ENCODE measurements around the gene ARID4B.
"Not testable (repeated sequence)": the region's sequence is repeated elsewhere in the genome, so short reads cannot be mapped to it uniquely, and the experiment has no call there.

ARID4B gene

DNA sequence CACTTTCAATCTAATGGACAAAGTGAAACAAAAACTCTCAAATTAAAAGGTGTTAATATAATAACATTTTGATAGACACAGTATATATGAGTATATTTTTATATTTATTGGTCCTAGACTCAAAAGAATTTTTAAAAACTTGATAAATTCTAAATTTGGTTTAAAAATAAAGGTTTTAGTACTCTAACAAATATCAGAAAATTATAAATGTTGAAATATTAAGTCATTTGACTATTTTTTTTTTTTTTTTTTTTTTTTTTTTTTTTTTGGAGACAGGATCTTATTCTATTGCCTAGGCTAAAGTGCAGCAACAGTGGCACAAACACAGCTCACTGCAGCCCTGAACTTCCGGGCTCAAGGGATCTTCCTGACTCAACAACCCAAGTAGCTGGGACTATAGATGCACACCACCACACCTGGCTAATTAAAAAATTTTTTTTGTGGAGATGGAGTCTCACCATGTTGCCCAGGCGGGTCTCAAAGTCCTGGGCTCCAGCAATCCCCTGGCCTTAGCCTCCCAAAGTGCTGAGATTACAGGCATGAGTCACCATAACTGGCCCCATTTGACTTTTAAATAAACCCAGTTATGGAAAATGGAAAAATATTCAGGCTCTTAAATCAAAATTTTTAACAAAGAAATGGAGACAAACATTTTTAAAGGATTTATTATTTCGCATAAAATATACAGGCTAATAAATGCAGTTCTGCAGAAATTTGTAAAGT is 106.2 kb downstream of the ARID4B start:
- no peak for DNase-seq

DNA sequence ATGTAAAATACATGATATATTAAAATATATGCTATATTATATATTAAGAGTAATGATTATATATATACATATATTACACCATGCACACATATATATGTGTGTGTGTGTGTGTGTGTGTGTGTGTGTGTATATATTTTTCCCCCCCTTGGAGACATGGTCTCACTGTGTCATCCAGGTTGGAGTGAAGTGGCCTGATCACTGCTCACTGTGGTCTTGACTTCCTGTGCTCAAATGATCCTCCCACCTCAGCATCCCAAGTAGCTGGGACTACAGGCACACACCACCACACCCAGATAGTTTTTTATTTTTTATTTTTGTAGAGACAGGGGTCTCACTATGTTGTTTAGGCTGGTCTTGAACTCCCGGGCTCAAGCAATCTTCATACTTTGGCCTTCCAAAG is 112.5 kb downstream of the ARID4B start:
- no peak for DNase-seq

DNA sequence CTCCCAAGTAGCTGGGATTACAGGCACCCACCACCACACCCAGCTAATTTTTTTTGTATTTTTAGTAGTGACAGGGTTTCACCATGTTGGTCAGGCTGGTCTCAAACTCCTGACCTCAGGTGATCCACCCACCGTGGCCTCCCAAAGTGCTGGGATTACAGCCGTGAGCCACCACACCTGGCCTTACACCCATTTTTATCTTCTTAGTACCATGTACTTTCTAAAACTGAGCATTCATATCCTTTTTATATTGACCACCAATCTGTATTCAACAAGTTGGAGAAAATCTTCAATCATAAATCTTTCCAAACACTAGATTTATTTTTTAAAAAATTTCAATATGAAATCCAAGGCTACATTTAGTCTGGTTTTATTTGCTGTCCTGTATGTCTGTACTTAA is 113.0 kb downstream of the ARID4B start:
- not testable (repeated sequence) for DNase-seq

DNA sequence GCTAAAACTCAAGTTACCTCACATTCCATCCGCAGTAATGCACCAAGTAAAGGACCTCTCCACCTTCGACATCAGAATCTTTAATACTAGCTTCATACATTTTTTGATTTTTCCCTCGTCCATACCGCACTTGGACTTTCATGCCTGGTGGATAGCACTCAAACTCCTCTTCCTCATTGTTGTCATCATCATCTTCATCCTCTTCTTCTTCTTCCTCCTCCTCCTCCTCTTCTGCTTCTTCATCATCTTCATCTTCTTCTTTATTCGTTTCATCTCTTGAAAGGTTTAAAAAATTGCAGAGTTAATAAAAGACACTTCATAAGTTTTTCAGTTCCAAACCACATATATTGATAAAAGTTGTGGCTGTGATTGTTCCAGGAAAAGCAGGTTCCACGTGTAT is 114.2 kb downstream of the ARID4B start:
- DNase-seq, result no peak

DNA sequence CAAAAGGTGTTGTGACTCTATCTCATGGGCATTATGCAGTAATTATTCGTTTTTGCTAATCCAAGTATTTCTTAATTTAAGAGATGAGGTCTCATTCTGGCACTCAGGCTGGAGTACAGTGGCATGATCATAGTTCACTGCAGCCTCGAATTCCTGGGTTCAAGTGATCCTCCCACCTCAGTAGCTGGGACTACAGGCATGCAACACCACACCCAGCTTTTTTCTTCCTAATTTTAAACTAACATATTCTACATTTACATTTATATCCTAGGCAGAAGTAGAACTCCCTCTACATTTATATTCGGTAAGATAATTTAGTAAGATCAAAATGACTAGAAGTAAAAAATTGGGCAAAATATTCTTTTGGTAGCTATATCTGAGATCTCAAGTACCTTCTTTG is 116.5 kb downstream of the ARID4B start:
- no peak for DNase-seq

DNA sequence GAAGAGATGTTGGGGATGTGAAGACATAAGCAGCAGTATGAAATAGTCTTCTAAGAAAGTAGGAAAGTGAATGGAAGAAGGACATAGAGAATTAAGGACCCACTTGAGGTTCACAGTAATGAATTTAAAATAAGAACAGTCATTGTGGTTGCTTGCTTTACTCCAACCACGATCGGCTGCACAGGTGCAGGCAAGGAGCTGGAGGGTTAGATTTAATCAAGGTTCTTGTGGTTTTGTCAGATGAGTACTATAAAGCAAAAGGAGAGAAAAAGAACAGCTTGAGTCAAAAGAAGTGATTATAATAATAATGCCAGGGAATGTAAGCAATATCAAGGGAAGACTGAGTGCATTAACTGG is 120.8 kb downstream of the ARID4B start:
- DNase-seq, result no peak

DNA sequence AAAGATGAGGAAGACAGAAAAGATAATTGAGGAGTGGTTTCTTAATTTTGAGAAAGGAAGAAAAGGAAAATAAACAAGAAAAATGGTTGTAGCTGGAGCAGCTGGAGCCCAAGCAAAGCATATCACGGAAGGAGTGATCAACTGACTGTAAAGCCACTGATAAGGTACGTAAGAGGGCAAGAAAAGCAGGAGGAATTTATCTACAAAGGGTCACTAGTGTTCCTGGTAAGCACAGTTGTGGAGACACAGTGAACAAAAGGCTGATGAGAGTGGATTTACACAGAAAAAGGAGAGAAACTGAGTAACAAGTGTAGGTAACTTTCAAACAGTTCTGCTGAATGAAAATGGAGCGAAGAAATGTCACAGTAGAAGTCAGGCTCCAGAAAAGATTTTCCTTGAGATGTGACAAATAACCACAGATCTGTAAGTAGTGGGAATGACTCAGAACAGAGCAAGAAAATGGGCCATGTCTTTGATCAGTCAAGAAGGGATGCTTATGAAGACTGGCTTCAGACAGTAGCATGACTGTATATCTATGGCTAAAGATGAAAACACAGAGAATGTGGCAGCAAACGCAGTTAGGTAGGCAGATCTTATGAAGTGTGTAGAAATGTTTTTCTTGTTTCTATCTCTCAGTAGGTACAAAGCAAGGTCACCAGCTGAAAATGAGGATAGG is 121.3 kb downstream of the ARID4B start:
- no peak for DNase-seq

DNA sequence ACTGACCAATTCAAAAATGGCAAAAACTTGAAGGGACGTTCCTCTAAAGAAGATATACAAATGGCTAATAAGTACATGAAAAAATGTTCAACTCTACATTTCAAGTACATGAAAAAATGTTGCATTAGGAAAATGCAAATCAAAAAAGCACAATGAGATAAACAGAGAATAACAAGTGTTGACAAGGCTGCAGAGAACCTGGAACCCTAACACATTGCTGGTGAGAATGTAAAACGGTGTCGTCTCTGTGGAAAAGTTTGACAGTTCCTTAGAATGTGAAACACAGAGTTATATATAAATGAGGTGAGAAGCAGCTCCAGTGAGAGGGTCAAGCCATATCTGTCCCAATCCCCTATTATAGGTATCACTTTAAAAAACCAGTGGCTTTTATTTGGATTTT is 122.3 kb downstream of the ARID4B start:
- DNase-seq, result no peak

DNA sequence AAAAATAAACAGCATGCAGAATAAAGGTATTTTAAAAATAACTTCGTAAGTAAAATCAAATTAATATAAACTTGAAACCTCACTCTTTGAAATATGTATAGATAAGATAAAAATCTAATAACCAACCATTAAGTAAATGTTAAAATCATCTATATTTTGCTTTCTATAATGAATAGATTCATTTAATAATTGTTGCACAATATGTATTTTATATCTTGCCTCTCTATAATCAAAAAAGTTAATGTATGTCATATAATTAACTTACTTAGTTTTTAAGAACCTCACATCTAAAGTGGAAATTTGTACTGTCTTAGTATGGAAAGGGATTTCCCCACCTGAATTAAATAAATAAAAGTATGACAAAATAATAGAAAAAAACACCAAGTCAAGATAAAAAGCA is 124.6 kb downstream of the ARID4B start:
- DNase-seq, result no peak

DNA sequence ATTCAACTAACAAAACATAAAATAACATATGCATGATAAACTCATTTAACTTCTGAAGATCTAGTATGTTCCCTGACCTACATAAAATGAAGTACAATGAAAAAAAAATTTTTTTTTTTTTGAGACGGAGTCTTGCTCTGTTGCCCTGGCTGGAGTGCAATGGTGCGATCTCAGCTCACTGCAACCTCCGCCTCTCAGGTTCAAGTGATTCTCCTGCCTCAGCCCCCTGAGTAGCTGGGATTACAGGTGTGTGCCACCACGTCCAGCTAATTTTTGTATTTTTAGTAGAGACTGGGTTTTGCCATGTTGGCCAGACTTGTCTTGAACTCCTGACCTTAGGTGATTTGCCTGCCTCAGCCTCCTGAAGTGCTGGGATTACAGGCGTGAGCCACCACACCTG is 125.5 kb downstream of the ARID4B start:
- DNase-seq, result not testable (repeated sequence)

DNA sequence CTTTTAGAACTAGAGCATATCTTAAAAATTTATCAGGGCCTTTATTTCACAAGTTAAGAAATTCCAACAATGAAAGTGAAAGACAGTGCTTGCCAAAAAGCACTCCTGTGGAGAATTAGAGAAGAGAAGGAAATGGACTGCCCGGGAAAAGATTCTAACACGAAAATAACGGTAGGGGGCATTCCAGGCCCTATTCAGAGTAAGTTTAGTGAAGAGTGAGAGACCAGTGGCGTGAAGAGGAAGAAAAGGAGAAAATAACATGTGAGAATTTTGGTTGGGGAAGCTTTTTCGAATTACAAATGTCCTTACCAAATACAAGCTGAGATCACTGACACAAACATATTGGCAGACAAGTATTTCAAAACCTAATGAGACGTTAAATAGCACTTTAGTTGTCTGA is 128.5 kb downstream of the ARID4B start:
- no peak for DNase-seq

DNA sequence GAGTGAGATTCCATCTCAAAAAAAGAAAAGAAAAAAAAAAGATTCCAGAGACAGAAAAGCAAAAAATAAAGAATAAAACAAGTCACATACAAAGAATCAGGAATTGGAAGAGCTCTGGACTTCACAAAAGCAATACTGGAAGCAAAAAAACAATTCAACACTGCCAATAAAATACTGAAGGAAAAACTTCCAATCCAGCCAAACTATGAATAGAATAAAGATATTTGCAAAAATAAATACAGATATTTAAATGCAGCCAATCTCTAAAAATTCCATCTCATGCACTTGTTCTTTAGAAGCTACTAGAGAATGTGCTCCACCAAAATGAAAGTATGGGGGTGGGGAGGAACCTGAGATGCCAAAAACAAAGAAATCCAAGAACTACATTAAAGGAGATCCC is 137.5 kb downstream of the ARID4B start:
- no peak for DNase-seq

DNA sequence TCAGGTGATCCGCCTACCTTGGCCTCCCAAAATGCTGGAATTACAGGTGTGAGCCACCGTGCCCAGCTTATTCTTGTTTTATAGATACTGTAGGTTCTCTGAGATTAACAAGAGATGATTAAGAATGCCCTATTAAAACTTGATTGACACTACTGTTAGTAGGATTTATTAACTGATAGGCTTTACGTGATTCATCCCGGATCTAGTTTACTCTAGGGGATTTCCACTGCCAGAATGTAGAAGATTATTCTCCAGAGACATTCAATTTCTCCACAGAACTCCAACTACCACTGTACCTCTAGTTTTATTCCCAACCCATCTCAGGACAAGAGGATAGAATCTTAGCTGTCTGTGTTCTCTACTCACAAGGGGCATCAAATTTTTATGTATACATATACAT is 140.7 kb downstream of the ARID4B start:
- DNase-seq, result no peak

DNA sequence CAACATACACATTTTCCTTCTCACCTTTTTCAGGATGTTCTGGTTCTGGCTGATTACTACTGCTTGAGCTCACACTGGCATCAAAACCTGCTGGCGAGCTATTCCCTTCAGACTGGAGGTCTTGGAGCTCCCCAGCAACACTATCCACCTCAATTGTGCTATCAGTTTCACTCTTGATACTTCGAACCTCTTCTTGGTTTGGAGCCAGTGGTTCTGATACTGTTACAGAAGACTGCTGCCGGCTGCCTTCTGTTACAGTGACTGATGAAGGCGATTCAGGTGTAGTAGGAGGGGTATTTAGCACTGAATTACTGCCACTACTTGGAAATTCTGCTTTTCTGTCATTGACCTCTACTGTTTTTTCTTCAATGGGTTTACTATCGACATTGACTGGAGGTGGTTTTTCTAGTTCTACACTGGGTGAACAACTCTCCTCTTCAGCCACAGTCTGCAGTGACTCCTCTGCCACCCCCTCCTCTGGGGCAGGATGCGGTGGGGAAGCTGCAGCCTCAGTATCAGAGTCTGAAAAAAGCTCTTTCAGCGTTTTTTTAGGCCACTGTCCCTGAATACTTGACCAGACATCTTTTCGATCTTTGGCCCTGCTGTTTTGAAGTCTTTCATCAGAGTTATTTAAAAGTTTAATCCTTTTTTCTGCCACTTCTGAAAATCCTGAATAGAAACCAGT is 146.3 kb downstream of the ARID4B start:
- no peak for DNase-seq

DNA sequence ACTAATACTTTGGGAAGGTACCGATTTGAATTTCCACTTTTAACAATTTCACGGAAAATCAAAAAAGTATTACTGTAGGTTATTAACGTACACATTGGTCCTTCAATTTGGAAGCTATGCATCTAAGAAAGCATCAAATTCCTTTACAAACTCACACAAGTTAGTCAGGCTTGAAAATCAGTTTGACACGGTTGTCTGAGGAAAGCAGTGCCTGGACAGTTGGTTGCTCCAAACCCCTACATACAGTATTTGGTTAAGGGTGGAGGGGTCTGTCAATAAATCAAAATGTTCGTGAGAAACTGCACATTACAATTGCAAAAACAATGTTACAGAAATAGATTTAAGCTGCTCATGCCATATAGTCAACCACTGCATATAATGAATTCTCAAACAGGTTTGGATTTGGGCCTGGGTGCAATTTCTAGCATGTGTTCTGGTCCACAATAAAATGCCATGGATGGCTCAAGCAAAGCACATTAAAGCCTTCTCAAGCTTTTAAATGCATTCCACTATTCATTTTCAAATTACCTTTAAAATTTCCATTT is 147.0 kb downstream of the ARID4B start:
- no peak for DNase-seq

DNA sequence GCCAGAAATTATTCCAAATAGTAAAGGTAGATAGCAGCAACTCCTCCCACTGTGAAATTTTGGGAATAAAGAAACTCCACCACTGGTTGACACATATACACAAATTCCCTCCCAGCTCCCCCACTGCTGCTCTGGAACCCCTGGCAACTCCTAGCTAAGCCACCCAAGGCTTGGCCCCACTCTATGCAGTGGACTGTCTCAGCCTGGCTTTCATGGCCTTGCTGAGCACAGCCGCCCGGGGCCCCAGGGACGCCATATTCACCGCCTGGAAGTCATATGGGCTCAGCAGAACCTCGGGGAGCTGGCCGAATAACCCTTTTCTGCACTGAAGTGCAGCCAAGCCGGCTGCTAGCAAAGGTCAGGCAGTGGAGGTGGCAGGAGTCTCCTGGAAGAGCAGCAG is 151.5 kb downstream of the ARID4B start:
- DNase-seq, result no peak

DNA sequence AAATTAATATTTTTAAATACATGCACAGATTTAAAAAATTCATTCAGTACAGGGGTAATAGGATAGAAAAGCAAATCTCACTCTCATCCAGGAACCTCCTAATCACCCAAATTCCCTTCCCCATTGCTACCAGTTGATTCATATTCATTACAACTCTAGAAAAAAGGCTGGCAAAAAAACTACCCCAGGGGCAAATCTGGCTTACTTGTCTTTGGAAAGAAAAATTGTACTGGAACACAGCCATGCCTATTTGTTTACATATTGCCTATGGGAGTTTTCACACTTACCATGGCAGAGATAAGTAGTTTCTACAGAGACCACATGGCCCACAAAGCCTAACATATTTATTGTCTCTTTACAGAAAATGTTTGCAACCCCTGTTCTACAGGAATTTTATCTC is 158.0 kb downstream of the ARID4B start:
- no peak for DNase-seq

DNA sequence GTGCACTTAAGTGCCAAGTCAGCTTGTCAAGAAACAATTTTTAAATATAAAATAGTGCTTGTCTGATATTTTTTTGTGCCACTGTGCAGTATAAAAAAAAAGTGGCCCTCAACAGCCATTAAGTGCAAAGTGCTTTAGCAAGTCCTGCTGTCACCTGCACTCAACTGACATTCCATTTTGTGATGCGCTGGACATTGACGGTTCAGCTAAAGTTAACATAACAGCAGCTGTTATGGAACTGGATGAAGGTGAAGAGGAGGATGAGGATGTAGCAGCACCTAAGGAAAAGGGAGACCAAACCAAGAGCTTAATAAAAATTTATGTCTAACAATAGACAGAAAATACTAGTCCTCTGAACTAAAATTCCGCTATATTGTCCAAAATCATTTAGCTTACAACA is 159.6 kb downstream of the ARID4B start:
- no peak for DNase-seq

DNA sequence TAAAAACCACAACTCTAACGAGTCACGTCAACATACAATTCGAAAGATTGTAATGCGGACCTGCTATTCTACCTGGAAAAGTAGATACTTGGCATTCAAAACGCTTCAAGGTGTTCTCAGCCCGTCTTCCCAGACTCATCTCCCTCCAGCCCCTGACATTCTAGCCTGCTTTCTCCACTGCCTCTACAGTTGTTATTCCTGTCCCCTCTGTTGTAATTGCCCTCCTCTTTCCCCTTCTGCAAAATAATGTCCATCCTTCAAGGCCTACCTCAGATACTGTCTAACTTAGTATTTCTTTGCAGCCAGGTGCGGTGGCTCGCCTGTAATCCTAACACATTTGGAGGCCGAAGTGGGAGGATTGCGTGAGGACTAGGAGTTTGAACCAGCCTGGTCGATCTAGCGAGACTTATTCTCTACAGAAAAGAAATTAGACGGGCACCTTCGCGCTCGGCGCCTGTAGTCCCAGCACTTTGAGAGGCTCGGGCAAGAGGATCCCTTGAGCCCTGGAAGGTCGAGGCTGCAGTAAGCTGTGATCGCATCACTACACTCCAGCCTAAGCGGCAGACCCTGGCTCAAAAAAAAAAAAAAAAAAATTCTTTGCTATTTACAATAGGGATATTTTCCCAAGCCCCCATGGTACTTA is 166.2 kb downstream of the ARID4B start:
- no peak for DNase-seq

DNA sequence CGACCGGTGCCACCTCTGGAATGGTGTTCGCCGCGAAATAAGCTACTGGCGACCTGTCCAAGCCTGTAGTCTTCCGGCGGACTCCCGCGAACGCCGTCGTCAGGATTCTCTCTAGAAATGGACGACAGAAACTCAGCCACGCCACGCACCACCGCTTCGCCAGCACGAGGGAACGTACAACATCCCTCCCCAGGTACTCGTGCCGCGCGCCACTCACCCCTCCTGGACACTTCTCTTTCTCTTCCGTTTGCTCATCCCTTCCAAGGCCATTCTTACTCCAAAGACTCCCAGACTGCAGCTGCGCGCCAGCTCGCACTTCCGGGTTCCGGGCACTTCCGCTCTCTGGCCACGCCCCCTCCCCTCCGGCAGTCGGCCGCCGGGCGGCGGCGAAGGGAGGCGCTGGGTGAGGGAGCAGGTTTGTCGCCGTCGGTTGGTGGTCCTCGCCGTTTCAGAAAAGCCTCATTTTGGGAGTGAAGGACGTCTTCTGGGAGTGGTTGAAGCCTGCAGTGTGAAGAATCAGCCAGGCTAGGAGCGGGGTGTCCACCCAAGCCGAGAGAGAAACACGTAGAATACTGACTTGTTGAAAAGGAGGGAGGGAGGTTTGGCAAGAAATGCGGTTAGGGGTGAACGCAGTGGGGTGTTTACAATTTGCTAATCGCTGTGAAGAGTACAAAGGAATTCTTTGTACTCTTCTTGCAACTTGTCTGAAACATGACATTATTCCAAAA is 166.9 kb downstream of the ARID4B start, which contains the start of gene RBM34:
RBM34 (minus strand) TSS at position 294 of the 728 bp plus-strand sequence; CDS start at position 270, 24 bp downstream.
- DNase-seq, result peak; percentile 22

DNA sequence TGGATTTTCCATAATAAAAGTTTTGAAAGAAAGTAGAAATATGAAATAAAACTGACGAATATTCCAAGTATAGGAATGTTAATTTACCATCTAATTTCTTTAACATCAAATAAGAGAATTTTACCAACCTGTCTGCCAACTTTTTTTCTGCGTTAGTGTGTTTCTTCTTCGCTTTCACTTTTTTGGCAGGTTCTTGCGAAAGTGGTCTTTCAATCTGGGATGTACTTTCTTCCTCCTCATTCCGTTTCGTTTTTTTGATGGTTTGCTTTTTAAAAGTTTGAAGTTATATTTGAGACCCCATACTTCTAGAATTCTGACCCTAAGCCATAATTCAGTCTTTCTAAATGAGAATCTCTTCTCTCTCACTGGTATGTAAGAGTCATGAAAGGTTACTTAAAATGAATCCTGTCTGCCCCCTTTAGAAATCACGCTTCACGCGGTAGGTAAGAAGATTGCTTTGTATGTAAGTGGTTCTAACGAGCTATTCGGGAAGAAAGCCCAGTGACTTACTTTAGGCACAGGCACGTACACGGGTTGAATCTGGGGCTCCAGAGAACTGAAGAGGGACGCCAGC is 167.5 kb downstream of the ARID4B start:
- DNase-seq, result no peak

DNA sequence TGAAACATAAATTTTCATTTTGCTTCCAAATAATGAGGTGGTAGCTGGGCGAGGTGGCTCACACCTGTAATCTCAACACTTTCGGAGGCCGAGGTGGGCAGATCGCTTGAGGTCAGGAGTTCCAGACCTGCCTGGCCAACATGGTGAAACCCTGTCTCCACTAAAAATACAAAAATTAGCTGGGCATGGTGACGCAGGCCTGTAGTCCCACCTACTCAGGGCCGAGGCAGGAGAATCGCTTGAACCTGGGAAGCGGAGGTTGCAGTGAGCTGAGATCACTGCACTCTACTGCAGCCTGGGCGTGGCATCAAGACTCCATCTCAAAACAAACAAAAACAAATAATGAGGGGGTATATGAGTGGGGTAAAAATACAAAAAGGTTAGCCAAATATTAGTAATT is 168.0 kb downstream of the ARID4B start:
- DNase-seq, result not testable (repeated sequence)

Measured in NCI-H187 treated with DMSO at 0.1 percent for 48 hours (cell line).